Fibroblast of peridontal ligament (primary cell): ENCODE data around the gene NRXN3.

Experiments used
- DNase-seq: peaks from one replicate; pipeline ENCODE4 v3.0.0-alpha.2; 2010; ENCODE audit errors: extremely low read depth

The NRXN3 gene

GRCh38 chr14:78637489-78637888, 467.3 kb downstream of the NRXN3 start:
- no peak for DNase-seq

GRCh38 chr14:78637908-78638475, 467.8 kb downstream of the NRXN3 start:
- DNase-seq: no peak

DNA sequence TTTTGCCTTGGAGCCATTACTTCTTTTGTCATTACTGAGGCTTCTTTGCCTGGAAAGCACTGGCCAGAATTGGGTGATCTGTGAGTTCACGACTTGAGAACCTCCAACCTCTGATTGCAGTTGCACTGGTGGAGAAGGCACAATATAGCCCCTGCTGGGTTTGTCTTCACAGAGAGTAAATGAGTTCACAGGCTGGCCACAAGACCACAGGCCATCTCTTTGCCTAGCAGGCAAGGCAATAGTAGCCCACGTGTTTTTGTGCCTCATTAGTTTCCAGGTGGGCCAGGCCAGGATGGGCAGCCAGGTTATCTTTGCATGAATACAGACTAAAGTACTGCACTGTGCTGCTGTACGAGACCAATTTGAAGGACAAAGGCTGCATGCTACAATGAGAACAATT, 468.8 kb downstream of the NRXN3 start:
- no peak for DNase-seq

GRCh38 chr14:78644824-78645559, 474.8 kb downstream of the NRXN3 start:
- no peak for DNase-seq

GRCh38 chr14:78652727-78653126, 482.6 kb downstream of the NRXN3 start:
- no peak for DNase-seq

GRCh38 chr14:78653173-78653572, 483.0 kb downstream of the NRXN3 start:
- DNase-seq: no peak

- DNase-seq: no peak
These were observed 487.3 kb downstream of the NRXN3 start for GRCh38 chr14:78657451-78657850.

DNA sequence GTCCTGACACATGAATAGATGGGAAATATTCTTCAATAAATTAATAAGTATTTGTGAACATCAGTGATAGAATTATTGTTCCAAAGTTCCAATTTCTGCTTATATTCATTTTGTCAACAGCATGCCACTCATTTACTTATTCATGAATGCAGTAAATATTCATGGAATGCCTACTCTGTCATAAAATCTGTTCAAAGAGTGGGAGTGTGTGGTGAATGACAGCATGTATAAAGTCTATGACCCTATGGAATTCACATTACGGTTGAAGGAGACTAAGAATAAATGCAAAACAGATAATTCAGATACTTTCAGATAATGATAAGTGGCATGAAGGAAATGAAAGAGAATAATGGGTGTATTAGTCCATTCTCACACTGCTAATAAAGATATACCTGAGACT, 494.7 kb downstream of the NRXN3 start:
- DNase-seq: no peak

GRCh38 chr14:78666336-78667056, 496.3 kb downstream of the NRXN3 start:
- DNase-seq: no peak

GRCh38 chr14:78667141-78667540, 497.0 kb downstream of the NRXN3 start:
- DNase-seq: no peak

GRCh38 chr14:78673845-78674244, 503.7 kb downstream of the NRXN3 start:
- DNase-seq: no peak

DNA sequence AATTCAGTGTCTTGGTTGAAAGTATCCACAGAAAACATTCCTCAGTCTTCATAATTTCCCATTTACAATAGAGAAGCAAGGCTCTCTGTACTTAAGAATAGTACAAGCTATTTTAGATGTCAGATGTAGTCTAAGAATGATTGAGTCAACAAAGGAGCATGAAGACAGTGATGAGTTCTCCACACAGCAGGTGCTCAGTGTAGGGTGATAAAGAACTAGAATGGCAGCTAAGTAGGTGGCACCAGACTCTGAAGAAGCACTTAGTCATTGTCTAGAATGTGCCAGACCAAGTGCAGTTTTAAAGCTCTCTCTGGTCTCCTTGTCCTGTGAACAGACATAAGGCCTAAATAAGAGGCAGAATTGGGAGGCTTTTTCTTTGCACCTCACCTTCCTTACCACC, 504.6 kb downstream of the NRXN3 start:
- DNase-seq: no peak

DNA sequence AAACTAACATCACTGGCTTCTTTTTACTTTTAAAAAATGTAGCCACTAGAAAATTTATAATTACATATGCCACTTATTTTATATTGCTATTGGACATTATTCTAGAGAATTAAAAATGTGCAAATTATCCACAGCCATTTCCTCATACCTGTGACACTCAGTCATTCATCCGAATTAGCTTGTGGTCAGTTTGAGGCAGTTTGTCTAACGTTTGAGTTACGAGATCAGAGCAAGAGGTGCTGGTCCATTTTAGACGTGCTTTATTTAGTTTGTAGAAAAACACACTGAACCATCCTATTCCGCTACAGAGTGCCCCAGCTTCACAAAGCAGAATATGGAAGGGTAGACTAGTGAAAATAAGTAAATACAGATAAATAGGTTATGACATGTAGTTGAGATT, 513.0 kb downstream of the NRXN3 start:
- no peak for DNase-seq

DNA sequence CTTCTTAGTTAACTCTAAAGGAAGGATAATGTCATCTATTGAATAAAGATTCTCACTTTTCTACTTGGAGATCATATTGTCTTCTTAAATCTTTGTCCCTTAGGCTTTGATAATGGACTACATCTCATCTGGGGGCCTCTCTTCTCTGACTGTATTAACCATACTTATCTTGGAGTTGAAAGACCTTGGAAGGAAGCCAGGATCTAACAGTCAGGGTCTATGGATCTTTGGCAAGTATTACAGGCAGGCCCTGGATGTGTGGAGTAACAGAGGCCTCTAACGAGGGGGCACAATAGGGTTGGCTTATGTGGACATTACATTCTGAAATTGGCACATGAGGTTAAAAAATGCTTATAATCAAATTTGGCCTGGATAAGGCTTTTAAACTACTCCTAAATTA, 513.8 kb downstream of the NRXN3 start:
- no peak for DNase-seq

- no peak for DNase-seq
These were observed 518.3 kb downstream of the NRXN3 start for GRCh38 chr14:78688503-78688902.

DNA sequence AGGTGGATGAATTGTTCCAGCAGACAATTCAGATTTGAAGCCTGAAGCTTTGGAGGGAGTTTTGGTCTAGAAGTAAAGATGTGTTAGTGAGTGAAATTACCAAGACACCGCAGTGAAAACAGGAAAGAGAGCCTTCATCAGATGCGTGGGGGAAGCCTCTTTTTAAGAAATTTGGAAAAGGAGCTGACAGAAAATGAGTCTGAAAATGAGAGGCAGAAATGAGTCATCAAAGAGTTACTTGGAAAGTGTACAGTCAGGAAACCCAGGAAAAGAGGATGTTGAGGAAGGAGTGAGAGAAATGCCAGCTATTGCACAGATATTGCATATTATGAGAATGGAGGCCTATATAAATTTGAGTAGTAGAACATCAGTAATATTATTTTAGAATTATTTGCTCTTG, 520.7 kb downstream of the NRXN3 start:
- peak; percentile 36 for DNase-seq

DNA sequence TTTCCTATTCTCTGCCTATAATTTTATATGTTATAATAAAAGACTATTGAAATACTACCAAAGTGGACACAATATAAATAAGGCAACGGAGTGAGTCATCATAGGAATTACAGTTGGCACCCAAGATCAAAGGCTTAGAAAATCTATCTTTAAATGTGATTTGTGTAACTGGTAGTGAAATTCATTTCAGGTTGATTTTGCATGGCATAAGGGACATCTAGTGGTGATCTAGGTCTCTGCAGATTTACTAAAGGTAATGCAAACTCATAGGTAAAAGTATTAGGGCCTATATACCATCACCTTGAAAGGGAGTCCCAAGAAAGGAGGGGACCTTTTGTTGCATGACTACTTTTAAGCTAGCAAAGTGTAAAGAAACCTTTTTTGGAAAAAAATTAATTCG, 527.2 kb downstream of the NRXN3 start:
- DNase-seq: peak; percentile 74

DNA sequence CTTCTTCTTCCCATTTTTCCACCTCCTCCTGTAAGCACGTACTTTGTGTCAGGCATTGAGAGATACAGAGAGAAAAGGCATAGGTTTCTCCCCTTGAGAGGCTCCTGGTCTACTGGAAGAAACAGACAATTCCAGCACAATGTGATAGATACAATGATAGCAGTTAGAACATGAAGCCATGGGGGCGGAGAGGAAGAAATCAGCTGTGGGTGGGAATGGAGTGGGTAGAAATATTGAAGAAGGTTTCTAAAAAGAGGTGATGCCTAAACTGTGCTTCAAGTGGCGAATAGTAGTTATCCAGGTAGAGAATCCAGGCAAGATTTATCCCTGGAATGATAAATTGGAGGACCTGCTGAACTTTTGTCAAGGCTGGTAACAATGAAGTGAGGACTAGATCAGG, 528.8 kb downstream of the NRXN3 start:
- no peak for DNase-seq

GRCh38 chr14:78700236-78700635, 530.1 kb downstream of the NRXN3 start:
- peak; percentile 23 for DNase-seq

DNA sequence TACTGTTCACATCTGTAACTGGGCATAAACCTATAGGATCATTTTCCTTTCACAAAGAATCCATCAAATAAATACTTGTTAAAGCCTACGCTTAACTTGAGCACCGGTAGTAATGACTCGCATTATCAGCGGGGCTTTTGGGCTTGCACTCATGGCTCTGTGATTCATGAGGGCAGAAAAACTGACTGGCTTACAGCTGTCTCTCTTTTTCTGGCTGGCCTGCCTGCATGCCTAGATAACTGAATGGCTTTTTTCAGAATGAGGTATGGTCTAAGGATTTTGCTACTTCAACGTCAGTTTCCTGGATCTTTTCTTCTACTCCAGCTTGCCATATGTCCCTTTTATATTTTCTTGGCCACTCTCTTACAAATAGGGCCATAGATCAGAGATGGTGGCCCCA, 531.1 kb downstream of the NRXN3 start:
- peak; percentile 23 for DNase-seq

GRCh38 chr14:78704965-78705364, 534.8 kb downstream of the NRXN3 start:
- no peak for DNase-seq

GRCh38 chr14:78705989-78706388, 535.8 kb downstream of the NRXN3 start:
- DNase-seq: no peak
